OCI-LY7 (cell line): ENCODE data around the gene CHCHD6. TPM values are rescaled to one million over a fixed set of nuclear protein-coding genes. Genes with fewer than 3 reads are reported as not detected.

ENCODE experiments used
- BruUV-seq: library from RNA; stranded (reverse); fragments of 400-500 nt; replicated peaks from 2 replicates; lab custom pipeline; 2021; lab: Mats Ljungman, UMichigan
- CTCF ChIA-PET: fragments of 300-600 bp; sonication (Branson Sonifier 250); formaldehyde crosslinking; loops from one replicate; lab custom pipeline; 2022; ENCODE audit warnings: antibody characterized with exemption; ENCODE audit not compliant: unreplicated experiment; lab: Charles Lee
- POLR2A ChIA-PET: fragments of 300-600 bp; sonication (Branson Sonifier 250); formaldehyde crosslinking; loops from one replicate; lab custom pipeline; 2022; ENCODE audit warnings: antibody characterized with exemption; lab: Charles Lee
- DNase-seq: peaks from one replicate; pipeline ENCODE4 v3.0.0-alpha.2; 2015; ENCODE audit warnings: low spot score
- H2AFZ ChIP-seq: fragments of 200-600 bp; sonication (generic), shearing (Covaris generic); 2 replicates; pipeline ENCODE4 v1.6.1; 2014; ENCODE audit warnings: mild to moderate bottlenecking, antibody characterized with exemption, low read length, moderate library complexity
- H3K27ac ChIP-seq: fragments of 200-600 bp; sonication (generic); 2 replicates; pipeline ENCODE4 v1.5.1; 2014; ENCODE audit warnings: mixed run types, low read depth, mild to moderate bottlenecking, moderate library complexity, low read length, inconsistent platforms; ENCODE audit not compliant: poor library complexity, severe bottlenecking
- H3K36me3 ChIP-seq: fragments of 200-600 bp; sonication (generic); 2 replicates; pipeline ENCODE4 v1.6.1; 2014; ENCODE audit warnings: mild to moderate bottlenecking, antibody characterized with exemption, low read length, moderate library complexity, mixed read lengths; ENCODE audit not compliant: insufficient read depth
- H3K4me1 ChIP-seq: fragments of 200-600 bp; sonication (generic); 2 replicates; pipeline ENCODE4 v1.5.1; 2014; ENCODE audit warnings: mild to moderate bottlenecking, low read length; ENCODE audit not compliant: insufficient read depth, poor library complexity, severe bottlenecking
- H3K4me2 ChIP-seq: fragments of 200-600 bp; sonication (generic); 2 replicates; pipeline ENCODE4 v1.6.1; 2014; ENCODE audit warnings: mild to moderate bottlenecking, low read length
- H3K4me3 ChIP-seq: fragments of 200-600 bp; sonication (generic); 2 replicates; pipeline ENCODE4 v1.5.1; 2014; ENCODE audit warnings: mild to moderate bottlenecking, low read depth, low read length; ENCODE audit not compliant: poor library complexity, severe bottlenecking
- H3K79me2 ChIP-seq: fragments of 200-600 bp; sonication (generic); 2 replicates; pipeline ENCODE4 v1.6.1; 2016; ENCODE audit warnings: low read depth, mild to moderate bottlenecking, low read length, moderate library complexity, mixed read lengths; ENCODE audit not compliant: insufficient read depth
- H3K9me2 ChIP-seq: fragments of 200-600 bp; sonication (generic); 2 replicates; pipeline ENCODE4 v1.6.1; 2016; ENCODE audit warnings: mild to moderate bottlenecking, low read length, mixed read lengths; ENCODE audit not compliant: insufficient read depth
- H3K9me3 ChIP-seq: fragments of 200-600 bp; sonication (generic); 2 replicates; pipeline ENCODE4 v1.6.1; 2014; ENCODE audit warnings: mild to moderate bottlenecking, mixed run types, low read length, mixed read lengths
- H4K20me1 ChIP-seq: fragments of 200-600 bp; sonication (generic); 2 replicates; pipeline ENCODE4 v1.6.1; 2014; ENCODE audit warnings: mild to moderate bottlenecking, antibody characterized with exemption, low read length, moderate library complexity, mixed read lengths; ENCODE audit not compliant: insufficient read depth
- CTCF ChIP-seq: fragments of 200-600 bp; sonication (generic); conservative IDR thresholded peaks from 2 replicates; pipeline ENCODE4 v1.5.1; 2014; ENCODE audit warnings: mild to moderate bottlenecking, antibody characterized with exemption, low read length, moderate library complexity, mixed read lengths
- EZH2phosphoT487 ChIP-seq: fragments of 200-600 bp; sonication (generic); IDR thresholded peaks from 2 replicates; pipeline ENCODE4 v1.6.1; 2018; ENCODE audit warnings: low read depth, borderline replicate concordance, mild to moderate bottlenecking, mixed run types, antibody characterized with exemption, low read length, moderate library complexity, mixed read lengths
- intact Hi-C: fragments of 100-400 bp; cut with micrococcal nuclease; formaldehyde crosslinking; loops from one replicate; pipeline ENCODE4 v1.10.0; 2022; ENCODE audit not compliant: unreplicated experiment
- total RNA-seq, 2 experiments: library from RNA; depleted of rRNA in 1 of 2; stranded (reverse); fragments of >200 nt in 1 of 2; shearing (Covaris generic) in 1 of 2; gene quantifications; 2 replicates each; pipeline ENCODE4 v1.2.3, GENCODE V29; 2014 to 2022

CHCHD6 gene
- total RNA-seq, 2 experiments from 2014 or later, result 14.7 to 21.2 TPM

GRCh38 chr3:126889276-126890201 is 185.5 kb downstream of the CHCHD6 start:
- POLR2A ChIA-PET, result no interaction called here
- BruUV-seq, result no TSS peak
- no peak overlapping the region for H2AFZ ChIP-seq
- H3K4me1 ChIP-seq, result no peaks in the 10 kb centered on the region
- H3K9me2 ChIP-seq, result no peaks in the 10 kb centered on the region
- CTCF ChIA-PET, result interaction anchor here (0.6 kb wide), 1 partner anchor 39 kb away, joined by 3 read pairs; no protein-coding TSS in a partner anchor
- no peak overlapping the region for H3K4me3 ChIP-seq
- H3K36me3 ChIP-seq, result no peaks in the 10 kb centered on the region
- no peak for DNase-seq
- H3K4me2 ChIP-seq, result no peak overlapping the region
- no peak for TF ChIP-seq EZH2phosphoT487
- H3K79me2 ChIP-seq, result no peaks in the 10 kb centered on the region
- intact Hi-C loops, result no loop called here
- no peaks in the 10 kb centered on the region; the same call in 1 of the 2 replicates for H4K20me1 ChIP-seq
- no peaks in the 10 kb centered on the region for H3K9me3 ChIP-seq
- no peak overlapping the region for H3K27ac ChIP-seq

- Histone ChIP-seq H3K27ac (no peak overlapping the region), H3K4me2 (no peak overlapping the region), H3K79me2 (no peaks in the 10 kb centered on the region), H3K4me1 (no peaks in the 10 kb centered on the region), H3K36me3 (no peaks in the 10 kb centered on the region), H3K4me3 (no peak overlapping the region), H4K20me1 (no peaks in the 10 kb centered on the region; the same call in 1 of the 2 replicates), H2AFZ (no peak overlapping the region), H3K9me3 (no peaks in the 10 kb centered on the region), H3K9me2 (no peaks in the 10 kb centered on the region)
- CTCF ChIA-PET, result no interaction called here
- no TSS peak for BruUV-seq
- TF ChIP-seq CTCF, result no peak
- TF ChIP-seq EZH2phosphoT487, result no peak
- POLR2A ChIA-PET, result interaction anchor here (0.6 kb wide), 1 partner anchor 1467 kb away, joined by 3 read pairs; no protein-coding TSS in a partner anchor
- intact Hi-C loops, result no loop called here
- DNase-seq, result no peak
Observed at GRCh38 chr3:126891141-126891540, 187.1 kb downstream of the CHCHD6 start.

- intact Hi-C loops, result no loop called here
- POLR2A ChIA-PET, result no interaction called here
- Histone ChIP-seq H3K9me2 (no peaks in the 10 kb centered on the region), H3K36me3 (no peaks in the 10 kb centered on the region), H2AFZ (no peak overlapping the region), H3K9me3 (no peaks in the 10 kb centered on the region), H3K4me1 (no peaks in the 10 kb centered on the region), H3K79me2 (no peaks in the 10 kb centered on the region), H4K20me1 (no peaks in the 10 kb centered on the region; the same call in 1 of the 2 replicates), H3K4me3 (no peak overlapping the region), H3K27ac (no peak overlapping the region), H3K4me2 (no peak overlapping the region)
- no peak for DNase-seq
- CTCF ChIA-PET, result interaction anchor here (1.0 kb wide), 1 partner anchor 140 kb away, joined by 3 read pairs; no protein-coding TSS in a partner anchor
- BruUV-seq, result no TSS peak
- TF ChIP-seq CTCF (no peak), EZH2phosphoT487 (no peak)
Observed at GRCh38 chr3:126891791-126892190, 187.8 kb downstream of the CHCHD6 start.
